ENCODE data around the gene MLLT10.

MLLT10 gene

DNA sequence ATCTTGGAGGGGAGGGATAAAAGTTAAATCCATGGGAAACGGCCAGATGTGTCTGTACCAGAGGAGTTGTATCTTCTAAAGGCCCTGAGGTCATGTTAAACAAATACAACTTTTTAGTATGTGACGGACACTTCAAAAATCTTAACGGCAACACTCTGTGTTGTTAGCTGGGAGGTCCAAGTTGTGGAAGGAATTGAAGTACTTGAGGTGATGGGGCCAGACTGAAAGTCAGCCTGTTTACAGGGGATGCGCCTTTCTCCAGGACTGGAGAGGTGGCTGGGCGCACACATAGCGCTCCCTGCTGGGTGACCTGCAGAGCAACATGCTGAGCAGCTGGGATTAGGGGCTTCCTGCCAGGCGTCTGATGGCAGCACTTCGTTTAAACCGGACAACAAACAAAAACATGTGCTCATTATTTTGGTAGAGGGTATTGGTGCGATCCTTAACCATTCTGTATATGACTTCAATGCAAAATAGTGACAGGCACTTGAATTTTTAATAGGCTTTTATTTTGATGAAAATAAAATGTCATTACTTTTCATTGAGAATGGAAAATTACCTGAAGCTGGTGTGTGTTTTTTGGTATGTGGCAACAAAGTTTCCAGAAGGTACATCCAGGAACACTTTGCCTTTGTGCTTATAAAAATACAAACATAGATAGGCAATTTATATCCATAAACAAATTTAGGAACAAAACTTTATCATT is 198.2 kb downstream of the MLLT10 start:
- no peak for DNase-seq (ENCODE audit: low read depth, low spot score)

GRCh38 chr10:21733710-21734109 is 199.7 kb downstream of the MLLT10 start:
- no peak for DNase-seq (ENCODE audit: low read depth, low spot score)

GRCh38 chr10:21737106-21737505 is 203.1 kb downstream of the MLLT10 start:
- DNase-seq (ENCODE audit: low read depth, low spot score): no peak

GRCh38 chr10:21740989-21741388 is 207.0 kb downstream of the MLLT10 start:
- no peak for DNase-seq (ENCODE audit: low read depth, low spot score)

GRCh38 chr10:21742740-21743412 is 208.8 kb downstream of the MLLT10 start:
- no peak for DNase-seq (ENCODE audit: low read depth, low spot score)

DNA sequence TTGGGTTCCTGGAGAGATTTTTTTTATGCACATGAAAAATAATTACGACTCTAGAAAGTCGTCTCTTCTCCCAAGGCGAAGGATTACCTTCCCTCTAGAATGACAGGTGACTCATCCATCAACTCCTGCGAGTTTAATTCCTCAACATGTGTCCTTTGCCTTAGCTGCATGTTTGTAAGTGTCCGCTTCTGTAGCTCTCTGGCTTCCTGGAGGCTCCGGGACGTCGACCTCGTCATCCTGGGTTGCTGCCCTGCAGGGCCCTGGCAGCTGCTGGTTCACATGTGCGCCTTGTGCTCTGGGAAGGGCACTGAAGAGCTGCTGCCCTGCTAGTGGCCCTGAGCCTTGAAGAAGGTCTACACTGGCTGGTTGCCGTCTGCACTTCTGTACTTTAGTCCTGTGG is 210.2 kb downstream of the MLLT10 start:
- DNase-seq (ENCODE audit: low read depth, low spot score): no peak

DNA sequence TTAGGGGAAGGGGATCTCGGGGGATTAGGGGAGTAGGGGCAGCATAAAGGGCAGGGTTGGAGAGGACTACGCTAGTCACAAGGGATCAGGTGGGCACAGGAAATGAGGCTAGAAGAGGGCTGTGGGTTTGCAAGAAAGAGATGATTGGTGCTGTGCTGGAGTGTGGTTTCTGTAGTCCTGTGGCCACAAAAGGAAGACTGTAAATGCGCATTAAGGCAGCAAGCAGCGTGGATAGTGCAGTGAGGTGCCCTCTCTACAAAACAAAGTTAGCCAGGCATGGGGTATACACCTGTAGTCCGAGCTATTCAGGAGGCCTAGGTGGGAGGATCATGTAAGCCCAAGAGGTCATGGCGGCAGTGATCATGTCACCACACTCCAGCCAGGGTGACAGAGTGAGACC is 212.1 kb downstream of the MLLT10 start:
- DNase-seq (ENCODE audit: low read depth, low spot score): no peak

DNA sequence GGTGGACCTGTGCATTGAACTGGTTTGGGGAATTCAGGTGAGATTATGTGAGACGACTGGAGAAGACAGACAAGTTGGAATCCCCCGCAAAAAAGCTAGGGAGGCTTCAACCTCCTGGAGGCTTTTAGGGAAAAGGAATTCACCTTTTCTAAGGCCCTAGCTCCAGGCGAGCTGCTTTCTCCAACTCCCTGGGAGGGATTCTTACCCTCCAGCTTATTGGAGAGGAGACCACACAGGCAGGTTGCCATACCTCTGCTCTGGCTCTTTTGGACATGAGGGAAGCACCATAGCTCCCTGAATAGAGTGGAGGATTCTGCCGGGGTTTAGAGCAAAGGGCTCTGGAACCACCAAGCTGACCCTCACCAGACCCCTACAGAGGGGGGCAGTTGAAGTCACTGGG is 213.8 kb downstream of the MLLT10 start:
- no peak for DNase-seq (ENCODE audit: low read depth, low spot score)

DNA sequence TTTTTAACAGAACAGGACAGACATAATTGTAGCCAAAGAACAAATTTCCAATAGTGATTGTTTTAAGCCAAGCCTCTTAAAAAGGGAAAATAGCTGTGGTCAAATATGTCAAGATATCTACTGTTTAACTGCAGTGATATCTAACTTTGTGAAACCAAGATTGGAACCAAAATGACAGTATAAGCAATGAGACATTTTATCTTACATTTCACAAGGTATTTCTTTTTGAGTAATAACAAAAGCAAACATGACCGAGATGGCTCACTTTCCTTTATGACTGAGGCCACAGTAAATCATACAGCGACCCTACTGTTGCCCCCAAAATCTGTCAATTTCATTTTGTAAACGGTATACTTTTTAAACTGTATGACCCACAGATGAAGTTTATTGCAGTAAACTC is 215.8 kb downstream of the MLLT10 start:
- DNase-seq (ENCODE audit: low read depth, low spot score): no peak

GRCh38 chr10:21750424-21750823 is 216.4 kb downstream of the MLLT10 start:
- no peak for DNase-seq (ENCODE audit: low read depth, low spot score)

- DNase-seq (ENCODE audit: low read depth, low spot score): no peak
These were observed 217.6 kb downstream of the MLLT10 start for GRCh38 chr10:21751341-21752310.

DNA sequence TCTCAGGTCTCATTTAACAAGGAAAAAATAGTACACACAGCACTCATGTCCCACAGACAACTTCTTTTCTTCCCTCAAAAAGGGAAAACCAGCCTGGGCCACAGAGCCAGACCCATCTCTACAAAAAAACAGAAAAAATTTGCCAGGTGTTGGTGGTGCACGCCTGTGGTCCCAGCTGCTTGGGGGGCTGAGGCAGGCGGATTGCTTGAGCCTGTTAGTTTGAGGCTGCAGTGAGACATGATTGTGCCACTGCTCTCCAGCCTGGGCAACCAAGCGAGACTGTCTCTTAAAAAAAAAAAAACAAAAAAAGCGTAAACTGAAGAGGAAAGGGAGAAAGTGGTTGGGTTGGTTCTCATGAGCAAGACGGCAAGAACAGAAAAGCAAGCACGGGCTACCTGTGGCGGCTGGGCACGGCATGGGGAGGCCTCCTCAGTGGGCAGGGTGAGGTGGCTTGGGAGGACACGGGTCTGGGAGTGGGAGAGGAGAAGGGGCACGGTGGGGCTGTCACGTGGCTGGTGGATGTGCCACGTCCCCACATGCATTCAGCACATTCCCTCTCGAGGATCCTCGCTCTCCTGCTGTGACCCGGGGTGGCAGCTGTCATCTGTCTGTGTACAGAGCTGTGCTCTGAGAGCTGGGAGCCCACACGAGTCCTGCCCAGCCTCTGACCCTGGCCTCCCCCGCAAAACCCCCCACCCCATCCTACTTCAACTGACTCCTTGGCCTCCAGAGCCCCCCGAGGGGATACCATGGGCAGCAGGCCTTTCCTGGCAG is 219.7 kb downstream of the MLLT10 start:
- DNase-seq (ENCODE audit: low read depth, low spot score): no peak

GRCh38 chr10:21754410-21755011 is 220.5 kb downstream of the MLLT10 start:
- no peak for DNase-seq (ENCODE audit: low read depth, low spot score)

DNA sequence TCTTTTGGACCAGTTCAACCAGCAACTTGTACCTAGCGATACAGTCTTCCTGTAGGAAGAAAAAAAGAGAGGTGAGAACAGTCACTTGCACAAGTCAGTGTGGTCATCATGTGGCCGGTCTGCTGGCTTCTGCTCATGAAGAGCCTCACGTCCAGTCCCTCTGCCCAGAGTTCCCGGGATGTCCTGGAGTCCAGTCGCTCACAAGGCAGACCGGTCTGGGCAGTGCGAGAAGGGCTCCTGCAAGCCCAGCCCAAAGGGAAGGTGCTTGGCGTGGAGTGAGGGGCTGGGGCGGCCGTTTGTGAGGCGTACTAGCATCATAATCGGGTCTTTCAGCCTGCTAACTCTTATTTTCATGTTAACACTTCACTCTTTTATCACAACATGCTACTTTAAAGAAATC is 222.7 kb downstream of the MLLT10 start:
- DNase-seq (ENCODE audit: low read depth, low spot score): no peak

DNA sequence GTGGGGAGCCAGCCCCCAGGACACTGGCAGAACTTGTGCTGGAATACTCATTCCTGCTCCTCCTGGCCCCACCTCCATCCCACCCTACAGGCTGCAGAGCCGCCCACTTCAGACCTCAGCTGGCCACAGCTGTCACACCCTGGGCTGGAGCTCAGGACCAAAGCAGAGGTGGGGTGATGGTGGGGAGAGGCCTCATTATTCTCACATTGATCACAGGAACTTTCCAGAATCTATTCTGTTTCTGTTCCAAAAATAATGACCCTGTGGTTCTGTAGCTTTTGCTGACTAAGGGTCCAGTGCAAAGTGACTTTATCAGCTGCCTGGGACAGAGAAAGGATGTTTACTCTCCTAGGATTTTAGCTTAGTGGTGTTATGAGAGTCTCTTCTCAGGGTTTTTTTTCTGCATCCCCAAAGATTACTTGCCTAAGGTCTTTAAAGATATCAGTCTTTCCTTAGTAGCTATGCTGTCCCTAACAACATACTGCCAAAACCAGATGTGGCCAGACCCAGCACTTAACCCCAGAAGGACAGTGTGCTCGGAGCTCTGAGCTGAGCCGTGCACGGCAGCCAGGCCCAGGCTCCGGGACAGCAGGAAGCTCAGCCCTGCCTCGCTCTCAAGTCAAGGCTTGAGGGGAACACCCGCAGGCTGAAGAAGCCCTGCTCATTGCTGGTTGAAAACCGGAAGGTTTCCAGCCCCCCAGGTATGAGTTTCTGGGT is 223.3 kb downstream of the MLLT10 start:
- no peak for DNase-seq (ENCODE audit: low read depth, low spot score)

- DNase-seq (ENCODE audit: low read depth, low spot score): no peak
These were observed 224.2 kb downstream of the MLLT10 start for GRCh38 chr10:21758239-21758638.

DNA sequence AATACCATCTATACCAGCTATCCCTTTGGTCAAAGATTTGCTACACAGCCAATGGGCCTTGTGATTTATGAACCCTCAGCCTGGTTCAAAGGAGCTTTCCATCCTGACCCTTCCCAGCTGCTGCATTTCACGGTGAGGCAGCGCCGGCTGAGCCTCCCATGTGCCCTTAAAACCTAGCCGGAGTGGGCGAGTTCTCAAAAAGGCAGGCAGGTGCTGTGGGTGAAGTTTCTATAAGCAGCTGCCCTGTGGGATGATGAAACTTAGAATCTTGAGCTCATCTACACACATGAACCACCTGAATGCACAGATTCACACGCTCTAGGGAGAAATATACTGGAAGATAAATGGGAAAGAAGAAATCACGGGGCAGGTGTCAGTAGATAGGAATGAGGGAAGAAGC is 224.7 kb downstream of the MLLT10 start:
- DNase-seq (ENCODE audit: low read depth, low spot score): no peak

GRCh38 chr10:21759232-21759631 is 225.2 kb downstream of the MLLT10 start:
- no peak for DNase-seq (ENCODE audit: low read depth, low spot score)

- no peak for DNase-seq (ENCODE audit: low read depth, low spot score)
These were observed 226.3 kb downstream of the MLLT10 start for GRCh38 chr10:21760332-21760731.

- no peak for DNase-seq (ENCODE audit: low read depth, low spot score)
These were observed 230.6 kb downstream of the MLLT10 start for GRCh38 chr10:21764466-21765189.
